HG02973 (cell line): ENCODE results near the gene RDH13.
"Not testable (repeated sequence)": the region's sequence is repeated elsewhere in the genome, so short reads cannot be mapped to it uniquely, and the experiment has no call there.

Source experiments
- ATAC-seq: cut with Tn5 transposase; IDR thresholded peaks from one replicate; pipeline ENCODE4 v1.9.1; 2021; ENCODE audit warnings: moderate library complexity; ENCODE audit not compliant: unreplicated experiment

The RDH13 gene, protein sequence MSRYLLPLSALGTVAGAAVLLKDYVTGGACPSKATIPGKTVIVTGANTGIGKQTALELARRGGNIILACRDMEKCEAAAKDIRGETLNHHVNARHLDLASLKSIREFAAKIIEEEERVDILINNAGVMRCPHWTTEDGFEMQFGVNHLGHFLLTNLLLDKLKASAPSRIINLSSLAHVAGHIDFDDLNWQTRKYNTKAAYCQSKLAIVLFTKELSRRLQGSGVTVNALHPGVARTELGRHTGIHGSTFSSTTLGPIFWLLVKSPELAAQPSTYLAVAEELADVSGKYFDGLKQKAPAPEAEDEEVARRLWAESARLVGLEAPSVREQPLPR

DNA sequence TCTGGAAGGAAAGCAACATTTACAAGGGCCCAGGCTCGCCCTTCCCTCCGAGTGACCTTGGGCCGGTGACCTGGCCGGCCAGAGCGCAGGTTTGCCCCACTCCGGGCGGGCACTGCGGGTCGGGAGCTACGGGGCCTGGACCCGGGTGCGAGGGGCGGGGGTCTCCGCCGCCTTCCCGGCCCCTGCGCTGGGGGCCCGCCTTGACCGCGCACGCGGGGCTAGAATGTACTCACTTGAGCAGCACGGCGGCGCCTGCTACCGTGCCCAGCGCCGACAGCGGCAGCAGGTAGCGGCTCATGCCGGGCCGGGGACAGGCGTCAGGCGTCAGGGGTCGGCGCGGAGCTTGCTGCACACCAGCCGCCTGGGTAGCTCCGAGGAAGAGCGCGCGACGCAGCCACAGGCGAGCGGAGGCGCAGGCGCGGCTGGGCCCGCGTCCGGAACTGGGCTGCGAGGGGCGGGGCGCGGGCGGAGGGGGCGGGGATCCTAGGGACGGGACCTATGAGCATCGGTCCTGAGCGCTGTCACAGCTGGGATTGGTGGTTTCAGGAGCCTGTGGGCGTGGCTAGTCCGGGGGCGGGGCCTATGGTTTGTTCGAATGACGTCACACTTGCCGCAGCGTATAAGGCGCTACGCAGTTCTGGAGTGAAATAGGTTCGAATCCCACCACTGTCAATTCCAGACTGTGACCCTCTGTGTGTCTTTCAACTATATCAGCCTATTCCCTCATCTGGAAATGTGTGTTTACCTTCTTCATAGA is at the start of gene RDH13:
Gene RDH13 (minus strand): TSS at position 414 of the 757 bp plus-strand sequence. CDS start 116 bp downstream, at position 298.
- peak; percentile 77 for ATAC-seq

DNA sequence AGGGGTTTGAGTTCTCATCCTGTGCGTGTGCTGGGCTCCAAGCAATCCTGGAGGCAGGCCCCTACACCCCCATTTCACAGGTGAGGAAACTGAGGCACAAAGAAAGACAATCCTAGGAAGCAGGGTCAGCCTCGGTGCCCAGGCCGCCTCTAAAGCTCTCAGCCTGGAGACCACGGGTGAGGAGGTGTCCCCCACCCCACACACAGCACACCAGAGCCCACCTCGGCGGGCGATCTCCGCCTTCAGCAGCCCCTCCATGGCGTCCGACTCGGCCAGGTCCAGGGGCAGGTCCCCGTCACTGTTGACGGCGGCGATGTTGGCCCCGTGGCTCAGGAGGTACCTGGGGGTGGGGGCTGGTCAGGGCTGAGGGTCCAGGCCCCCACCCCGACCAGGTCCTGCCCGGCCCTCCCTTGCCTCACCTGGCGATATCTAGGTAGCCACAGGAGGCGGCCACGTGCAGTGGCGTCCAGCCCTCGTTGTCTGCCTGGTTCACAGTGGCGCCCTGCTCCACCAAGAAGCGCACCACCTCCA is 49.4 kb upstream of the RDH13 start:
- ATAC-seq, result no peak

DNA sequence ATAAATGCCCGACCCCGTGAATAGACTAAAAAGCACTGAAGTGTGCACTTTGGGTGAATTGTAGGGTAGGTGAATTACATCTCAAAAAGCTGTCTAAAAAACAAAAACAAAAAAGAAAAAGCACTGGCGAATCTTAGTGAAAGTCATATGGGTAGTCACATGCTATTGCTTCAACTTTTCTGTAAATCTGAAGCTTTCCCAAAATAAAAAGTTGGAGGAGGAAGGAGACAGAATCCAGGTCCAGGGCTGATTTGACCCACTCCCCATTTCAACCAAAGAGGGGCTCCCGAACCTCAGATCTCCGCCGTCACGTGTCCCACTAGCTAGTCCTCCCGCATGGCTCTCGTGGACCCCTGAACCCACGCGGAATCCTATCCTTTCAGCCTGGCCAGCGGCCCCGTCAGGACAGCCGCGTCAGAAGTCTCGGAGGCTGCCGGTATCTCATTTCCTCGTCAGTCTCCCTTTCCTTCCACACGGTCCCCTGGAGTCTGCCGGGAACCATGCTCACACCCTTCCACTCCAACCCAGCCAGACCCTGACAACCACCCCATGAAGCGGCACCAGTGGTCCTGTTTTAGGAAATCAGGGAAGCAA is 48.4 kb upstream of the RDH13 start:
- no peak for ATAC-seq

DNA sequence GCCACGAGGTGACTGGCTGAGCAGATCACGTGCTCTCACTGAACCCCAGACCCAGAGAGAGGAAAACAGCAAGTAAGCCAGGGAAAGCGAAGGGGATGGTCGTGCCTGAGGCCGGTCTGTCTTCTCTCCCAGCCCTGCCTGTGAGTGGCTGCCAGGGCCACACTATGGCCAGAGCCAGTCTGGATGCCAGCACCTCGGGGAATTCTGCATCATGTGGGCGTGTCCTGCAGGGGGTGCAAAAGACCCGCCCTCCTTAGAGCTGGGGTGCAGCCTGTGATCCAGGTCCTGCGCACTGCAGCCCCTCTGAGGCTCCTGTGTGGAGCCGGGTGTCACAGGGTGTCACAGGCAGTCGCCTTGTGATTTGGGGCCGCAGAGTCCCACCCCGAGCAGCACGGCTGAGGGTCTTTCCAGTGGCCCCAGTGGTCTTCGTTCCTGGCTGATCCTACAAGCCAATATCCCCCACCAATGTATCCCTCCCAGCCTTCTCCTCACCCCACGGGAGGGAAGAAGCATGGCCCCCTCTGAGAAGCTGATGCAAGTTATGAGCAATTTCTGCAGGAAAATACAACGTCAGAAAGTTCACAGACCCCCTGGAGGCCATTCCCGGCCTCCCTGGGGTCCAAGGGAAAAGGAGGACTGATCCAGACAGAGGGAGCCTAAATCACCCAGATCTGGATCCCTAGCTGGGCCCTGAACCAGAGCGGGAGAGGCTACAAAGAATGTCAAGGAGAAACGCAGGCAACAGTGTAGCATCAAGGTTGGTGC is 46.8 kb upstream of the RDH13 start:
- ATAC-seq, result no peak

DNA sequence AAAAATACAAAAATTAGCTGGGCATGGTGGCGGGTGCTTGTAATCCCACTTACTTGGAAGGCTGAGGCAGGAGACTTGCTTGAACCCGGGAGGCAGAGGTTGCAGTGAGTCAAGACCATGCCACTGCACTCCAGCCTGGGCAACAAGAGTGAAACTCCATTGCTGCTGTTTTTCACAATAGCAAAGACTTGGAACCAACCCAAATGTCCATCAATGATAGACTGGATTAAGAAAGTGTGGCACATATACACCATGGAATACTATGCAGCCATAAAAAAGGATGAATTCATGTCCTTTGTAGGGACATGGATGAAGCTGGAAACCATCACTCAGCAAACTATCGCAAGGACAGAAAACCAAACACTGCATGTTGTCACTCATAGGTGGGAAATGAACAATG is 44.3 kb upstream of the RDH13 start:
- not testable (repeated sequence) for ATAC-seq

DNA sequence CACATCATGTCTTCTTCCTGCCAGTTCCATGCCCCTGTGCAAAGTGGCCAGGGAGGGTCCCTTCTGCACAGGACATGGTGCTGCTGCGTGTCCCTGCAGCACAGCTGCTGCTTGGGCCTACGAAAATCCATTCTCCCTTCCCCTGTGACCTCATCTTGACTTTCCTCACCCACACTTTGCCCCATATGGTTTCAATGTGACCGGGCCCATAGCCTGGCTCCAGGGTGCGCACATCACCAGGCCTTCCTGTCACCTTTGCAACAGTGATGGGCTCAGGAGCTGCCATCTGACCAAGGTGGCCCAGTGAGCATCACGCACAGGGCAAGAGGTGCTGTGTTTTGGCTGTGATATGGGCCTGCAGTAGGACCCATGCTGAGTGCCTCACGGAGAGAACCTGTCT is 43.6 kb upstream of the RDH13 start:
- ATAC-seq, result no peak

DNA sequence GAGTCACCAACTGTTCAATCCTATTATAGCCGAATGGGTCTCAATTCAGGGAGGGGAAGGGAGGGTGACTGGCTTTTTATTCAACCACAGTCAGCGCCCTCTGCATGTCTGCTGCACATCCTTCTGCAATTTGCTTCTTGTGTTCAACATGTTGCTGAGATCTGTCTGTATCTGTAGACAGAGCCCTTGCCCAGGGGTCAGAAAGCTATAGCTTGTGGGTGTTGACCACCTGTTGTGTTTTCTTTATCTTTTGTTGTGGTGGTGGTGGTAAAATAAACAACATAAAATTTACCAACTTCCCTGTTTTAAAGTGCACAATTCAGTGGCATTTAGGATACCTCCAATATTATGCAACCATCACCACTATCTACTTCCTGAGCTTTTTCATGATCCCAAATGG is 42.3 kb upstream of the RDH13 start:
- ATAC-seq, result no peak

DNA sequence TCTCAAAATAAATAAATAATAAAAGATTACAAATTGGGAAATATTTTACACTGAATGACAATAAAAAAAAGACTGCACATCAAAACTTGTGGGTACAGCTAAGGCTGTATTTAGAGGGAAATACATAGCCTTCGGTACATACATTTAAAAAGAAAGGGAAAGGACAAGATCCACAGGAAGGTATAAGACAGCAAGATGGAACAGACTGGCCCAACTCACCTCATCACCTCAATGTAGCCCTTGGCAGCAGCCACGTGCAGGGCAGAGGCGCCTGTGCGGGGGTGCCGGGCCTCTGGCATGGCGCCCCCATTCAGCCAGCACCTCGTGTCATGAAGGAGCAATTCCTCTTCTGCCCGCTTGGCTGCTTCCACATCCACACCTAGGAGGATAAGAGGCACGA is 40.2 kb upstream of the RDH13 start:
- ATAC-seq, result no peak

DNA sequence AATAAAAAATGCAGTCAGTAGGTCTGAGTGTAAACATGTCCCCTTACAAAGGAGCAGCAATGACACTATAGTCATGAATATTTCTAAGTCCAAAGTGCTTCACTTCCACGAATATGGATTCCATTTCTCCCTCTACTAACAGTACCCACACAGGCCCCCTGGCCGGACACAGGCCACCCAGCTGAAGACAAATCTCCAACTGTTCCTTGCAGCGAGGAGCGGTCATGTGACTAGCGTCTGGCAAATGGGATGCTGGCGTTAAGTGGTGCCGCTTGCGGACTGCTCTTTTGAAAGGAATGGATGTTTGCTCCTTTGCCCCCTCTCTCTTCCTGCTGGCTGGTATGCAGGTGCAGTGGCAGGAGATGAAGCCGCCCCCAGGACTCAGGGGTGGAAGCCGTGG is 38.3 kb upstream of the RDH13 start:
- ATAC-seq, result no peak

DNA sequence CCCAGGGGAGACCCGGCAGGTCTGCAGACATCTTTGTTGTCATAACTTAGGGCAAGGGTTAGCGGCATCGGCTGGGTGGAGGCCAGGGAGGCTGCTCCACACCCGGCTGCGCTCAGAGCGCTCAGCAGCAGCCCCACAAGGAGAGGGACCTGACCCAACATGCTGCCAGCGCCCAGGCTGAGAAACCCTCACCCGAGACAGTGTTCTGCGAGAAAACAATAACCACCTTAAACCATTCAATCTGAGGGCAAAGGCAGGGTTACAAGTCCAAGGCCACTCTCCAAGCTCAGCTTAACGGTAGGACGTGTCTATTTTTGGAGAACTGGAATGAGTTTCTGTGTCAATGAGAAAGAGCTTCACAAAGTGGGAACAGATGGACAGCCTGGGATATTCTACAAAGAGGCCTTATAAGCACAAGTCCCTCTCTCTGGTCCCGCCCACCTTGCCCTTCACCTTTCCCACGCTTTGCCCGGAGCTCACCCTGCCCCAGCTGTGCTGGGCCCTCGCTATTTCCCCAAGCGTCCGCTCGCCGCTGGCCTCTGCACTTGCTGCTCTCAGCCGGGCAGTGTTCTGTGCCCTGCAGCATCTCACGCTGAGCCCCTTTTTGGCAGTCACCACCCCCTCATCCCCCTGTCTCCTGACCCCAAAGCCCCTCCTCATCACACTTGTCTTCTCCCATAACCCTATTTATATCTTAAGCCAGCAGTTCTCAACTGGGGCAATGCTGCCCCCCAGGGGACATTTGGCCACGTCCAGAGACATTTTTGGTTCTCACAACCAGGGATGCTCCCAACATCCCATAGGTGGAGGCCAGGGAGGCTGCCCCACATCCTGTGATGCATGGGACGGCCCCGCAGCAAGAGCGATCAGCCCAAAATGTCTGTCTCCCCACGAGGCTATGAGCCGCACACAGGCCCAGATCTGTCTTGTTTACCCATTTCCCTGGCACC is 36.9 kb upstream of the RDH13 start:
- no peak for ATAC-seq

DNA sequence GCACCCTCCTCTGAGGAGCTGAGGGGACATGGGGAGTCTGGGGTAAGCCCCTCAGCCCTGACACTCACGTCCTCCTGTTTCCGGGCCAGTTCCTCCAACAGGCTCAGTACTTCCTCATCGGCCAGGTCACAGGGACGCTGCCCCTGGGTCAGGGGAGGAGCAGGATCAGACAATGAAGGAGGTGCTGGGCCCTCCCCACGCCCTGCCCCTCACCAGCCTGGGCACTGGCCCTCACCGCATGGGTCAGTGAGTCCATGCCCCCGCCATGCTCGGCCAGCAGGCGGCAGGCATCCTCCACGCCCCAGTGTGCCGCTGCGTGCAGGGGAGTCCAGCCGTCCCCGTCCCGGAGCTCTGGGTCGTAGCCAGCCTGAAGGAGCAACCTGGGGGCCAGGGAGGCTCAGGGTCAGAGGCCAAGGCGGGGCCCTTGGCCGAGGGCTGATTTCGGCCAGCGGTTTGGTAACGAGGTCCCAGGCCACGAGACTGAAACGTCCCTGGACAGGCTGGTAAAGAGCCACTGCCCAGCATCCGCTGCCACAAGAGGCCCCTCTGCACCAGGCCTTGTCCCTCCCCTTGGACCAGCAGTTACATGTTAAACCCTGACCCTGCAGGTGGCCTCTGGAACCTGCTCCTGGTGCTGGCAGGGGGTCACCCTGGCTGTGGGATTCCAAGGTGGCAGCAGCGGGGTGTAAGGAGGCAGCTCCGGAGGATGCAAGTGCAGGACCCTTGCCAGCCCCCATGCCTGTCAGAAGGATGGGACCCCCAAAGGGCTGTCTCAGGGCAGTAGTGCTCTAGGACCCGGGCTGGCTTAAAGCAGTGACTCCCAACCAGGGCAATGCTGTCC is 36.0 kb upstream of the RDH13 start:
- no peak for ATAC-seq

DNA sequence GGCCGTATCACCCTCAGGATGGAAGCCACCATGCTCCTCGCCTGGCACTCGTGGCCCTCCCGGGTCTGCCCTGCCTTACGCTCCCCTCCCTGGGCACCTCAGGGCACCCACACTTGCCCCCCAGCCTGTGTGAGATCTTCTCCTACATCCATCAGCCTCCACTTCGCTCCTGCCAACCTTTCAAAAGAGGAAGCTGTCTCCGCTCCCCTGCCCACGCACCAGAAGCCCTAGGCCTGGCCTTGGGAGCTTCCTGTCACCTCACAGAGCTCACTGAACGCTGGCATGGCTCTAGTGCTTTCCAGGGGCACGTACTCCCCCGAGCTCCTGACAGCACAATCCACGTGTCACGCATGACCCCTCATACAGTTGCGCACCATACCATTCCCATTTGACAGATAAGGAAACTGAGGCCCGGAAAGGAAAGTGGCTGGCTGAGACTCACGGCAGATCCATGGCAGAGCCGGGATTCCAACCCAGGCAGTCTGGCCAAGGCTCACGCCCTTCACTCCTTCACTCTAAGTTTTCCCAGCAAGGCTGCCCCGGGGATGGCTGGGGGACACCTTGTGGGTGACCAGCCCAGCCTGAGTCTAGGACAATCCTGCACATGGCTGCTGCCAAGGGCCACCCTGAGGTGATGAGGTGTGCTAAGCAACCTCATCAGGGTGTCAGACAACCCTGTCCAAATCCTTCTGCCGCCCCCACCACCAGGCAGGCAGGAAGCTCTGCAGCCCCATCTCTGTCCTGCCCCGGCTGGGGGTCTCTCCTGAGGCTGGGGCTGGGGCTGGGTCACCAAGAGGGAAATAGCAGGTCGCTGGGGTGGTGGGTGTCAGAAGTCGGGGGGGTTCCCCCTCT is 35.1 kb upstream of the RDH13 start:
- ATAC-seq, result no peak

DNA sequence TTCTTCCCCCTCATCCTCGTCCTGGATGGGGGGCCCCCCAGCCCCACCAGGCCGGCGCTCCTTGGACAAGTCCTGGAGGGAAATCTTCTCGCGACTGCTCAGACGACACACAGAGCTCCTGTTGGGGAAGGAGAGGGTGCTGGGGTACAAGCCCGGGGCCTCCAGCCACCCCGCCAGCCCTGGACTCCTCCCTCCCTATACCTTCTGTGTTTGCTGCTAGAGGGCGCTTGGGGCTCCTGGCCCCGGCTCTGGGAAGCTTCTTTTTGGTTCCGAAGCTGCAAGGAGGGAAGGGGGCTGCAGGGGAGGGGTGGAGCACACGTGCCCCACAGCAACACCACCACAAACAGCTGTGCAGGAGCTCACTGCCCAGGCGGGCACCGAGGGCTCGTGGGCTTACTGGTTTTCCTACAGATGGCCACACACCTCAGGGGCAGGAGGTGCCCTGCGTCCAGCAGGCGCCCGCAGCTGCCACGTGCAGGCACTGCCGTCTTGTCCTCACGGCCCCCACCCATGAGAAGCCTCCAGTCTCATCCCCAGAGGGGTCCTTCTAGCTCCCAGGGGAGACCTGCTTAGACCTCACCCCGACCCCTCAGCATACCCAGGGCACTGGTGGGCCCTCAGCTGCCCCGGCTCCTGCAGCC is 33.2 kb upstream of the RDH13 start:
- no peak for ATAC-seq

DNA sequence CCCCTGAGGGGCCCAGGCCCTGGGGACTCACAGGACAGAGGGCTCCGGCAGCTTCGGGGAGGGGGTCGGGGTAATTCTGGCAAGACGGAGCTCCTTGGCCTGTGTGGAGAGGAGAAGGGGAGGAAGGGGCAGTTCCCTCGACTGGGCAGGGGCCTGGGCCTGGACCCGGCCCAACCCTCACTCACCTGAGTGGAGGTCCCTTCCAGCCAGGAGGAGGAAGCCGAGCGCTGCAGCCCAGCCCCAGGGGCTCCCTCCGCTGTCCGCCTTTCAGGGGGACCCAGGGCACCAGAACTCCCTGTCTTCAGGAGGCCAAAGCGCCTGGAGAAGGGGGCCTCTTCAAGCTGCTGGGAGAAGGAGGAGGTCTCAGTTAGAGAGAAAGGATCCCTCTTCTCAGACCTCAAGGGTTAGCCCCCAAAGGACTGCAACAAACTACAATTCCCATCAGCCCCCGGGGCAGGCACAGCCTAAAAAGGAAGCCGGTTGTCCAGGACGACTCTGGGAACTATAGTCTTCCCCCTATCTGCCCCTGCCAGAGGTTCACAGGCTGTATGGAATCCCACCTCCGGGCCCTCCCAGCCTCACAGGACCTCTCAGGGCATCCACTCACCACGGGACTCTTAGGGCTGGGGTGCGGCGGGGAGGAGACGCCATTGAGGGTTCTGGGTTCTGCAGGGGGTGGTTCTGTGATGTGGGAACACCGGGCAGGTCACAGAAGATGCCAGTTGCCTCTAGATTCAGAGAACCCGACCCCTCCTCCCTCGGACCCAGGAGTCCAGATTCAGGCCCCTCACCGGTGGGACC is 32.5 kb upstream of the RDH13 start:
- ATAC-seq, result no peak

DNA sequence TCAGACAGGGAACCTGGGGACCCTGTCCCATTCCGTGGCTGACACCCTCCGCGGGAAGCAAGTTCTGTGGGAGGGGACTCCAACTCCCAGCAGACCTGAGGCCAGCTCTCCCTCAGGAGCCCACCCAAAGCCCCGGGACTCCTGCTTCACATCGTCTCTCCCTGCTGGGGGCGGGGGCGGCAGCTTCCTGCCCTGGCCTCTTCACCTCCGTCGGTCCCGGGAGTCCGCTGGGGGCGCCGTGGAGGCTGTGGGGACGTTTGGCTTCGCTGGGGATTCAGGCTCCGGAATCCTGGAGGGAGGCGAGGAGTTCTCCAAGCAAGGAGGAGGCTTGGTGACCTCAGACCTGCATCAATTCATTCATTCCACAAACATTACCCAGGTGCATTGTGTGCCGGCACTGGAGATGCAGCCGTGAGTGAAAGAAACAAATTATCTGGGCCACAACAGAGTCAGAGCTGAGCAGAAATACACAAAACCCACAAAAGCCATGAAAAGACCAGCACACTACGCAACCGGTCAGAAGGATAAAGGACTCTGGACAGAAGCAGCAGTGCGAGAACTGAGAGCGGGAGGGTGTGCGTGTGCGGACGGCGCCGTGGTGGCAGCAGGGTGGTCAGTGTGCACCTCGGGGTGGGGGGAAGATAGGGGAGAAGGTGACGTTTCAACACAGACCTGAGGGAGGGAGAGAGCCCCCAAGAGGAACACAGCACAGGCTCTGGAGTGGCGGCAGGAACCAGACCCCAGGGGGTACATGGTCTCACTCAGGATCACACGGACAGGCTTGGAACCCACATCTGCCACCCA is 31.7 kb upstream of the RDH13 start:
- no peak for ATAC-seq
